HG03575 (cell line): ENCODE measurements around the gene SCGB2A2.

Experiments
- ATAC-seq: cut with Tn5 transposase; IDR thresholded peaks from one replicate; pipeline ENCODE4 v1.9.1; 2021; ENCODE audit not compliant: unreplicated experiment, insufficient number of reproducible peaks, low FRiP score; ENCODE audit errors: extremely low read depth

The SCGB2A2 gene

GRCh38 chr11:62269654-62270278, at the start of gene SCGB2A2:
TSS of gene SCGB2A2 (plus strand) at chr11:62270158. CDS start at chr11:62270217, 59 bp downstream.
- ATAC-seq, result no peak

- ATAC-seq, result no peak
These were observed 48.5 kb upstream of the SCGB2A2 start for GRCh38 chr11:62221498-62221897.

- no peak for ATAC-seq
These were observed 46.9 kb upstream of the SCGB2A2 start for GRCh38 chr11:62223095-62223494.

- ATAC-seq, result no peak
These were observed 36.2 kb upstream of the SCGB2A2 start for GRCh38 chr11:62233730-62234129.

GRCh38 chr11:62236187-62236586, 33.8 kb upstream of the SCGB2A2 start:
- no peak for ATAC-seq

GRCh38 chr11:62237499-62237898, 32.5 kb upstream of the SCGB2A2 start:
- no peak for ATAC-seq

- ATAC-seq, result no peak
These were observed 31.8 kb upstream of the SCGB2A2 start for GRCh38 chr11:62238151-62238550.

GRCh38 chr11:62241095-62241494, 28.9 kb upstream of the SCGB2A2 start:
- no peak for ATAC-seq

GRCh38 chr11:62242021-62242420, 27.9 kb upstream of the SCGB2A2 start, which contains the start of gene SCGB1D2:
TSS of gene SCGB1D2 (plus strand) at chr11:62242239. CDS start at chr11:62242308, 69 bp downstream.
- no peak for ATAC-seq

GRCh38 chr11:62245271-62245753, 24.6 kb upstream of the SCGB2A2 start:
- ATAC-seq, result no peak

- no peak for ATAC-seq
These were observed 18.3 kb upstream of the SCGB2A2 start for GRCh38 chr11:62251698-62252097.

GRCh38 chr11:62253999-62254542, 15.9 kb upstream of the SCGB2A2 start:
- no peak for ATAC-seq

GRCh38 chr11:62256281-62256680, 13.7 kb upstream of the SCGB2A2 start:
- ATAC-seq, result no peak

- ATAC-seq, result no peak
These were observed 9.6 kb upstream of the SCGB2A2 start for GRCh38 chr11:62260261-62260953.

- ATAC-seq, result no peak
These were observed 6.0 kb upstream of the SCGB2A2 start for GRCh38 chr11:62264004-62264403.

- ATAC-seq, result no peak
These were observed 3.4 kb upstream of the SCGB2A2 start for GRCh38 chr11:62266558-62266957.

GRCh38 chr11:62267050-62267449, 2.9 kb upstream of the SCGB2A2 start:
- no peak for ATAC-seq

GRCh38 chr11:62267576-62267975, 2.4 kb upstream of the SCGB2A2 start:
- no peak for ATAC-seq

- no peak for ATAC-seq
These were observed 3.3 kb downstream of the SCGB2A2 start for GRCh38 chr11:62273284-62273683.

- ATAC-seq, result no peak
These were observed 3.9 kb downstream of the SCGB2A2 start for GRCh38 chr11:62273789-62274275.
